ENCODE results near the gene LRRC8B. TPM values are rescaled to one million over a fixed set of nuclear protein-coding genes. Genes with fewer than 3 reads are reported as not detected.

Gene LRRC8B
- total and polyA plus RNA-seq, 9 of the 15 experiments (the other 6 are each of a cell fraction or from before 2014, with no cell fraction given): 4.3 to 43.7 (median 14.4) TPM

DNA sequence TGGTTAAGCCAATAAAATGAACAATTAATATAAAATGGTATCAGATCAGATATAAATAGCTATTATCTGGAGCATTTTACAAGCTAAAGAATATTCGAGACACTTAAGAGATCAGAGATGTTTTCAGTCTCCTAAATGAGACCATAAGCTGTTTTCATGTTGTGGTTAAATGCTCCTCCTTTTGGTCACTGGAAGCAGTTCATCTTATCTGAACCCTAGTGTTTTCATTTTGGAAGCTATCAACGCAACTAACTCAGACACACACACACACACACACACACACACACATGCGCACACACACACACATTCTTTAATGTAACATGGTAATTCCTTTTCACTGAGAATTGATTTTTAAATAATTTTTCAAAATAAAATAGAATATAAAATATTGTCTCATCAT lies 98.3 kb downstream of the LRRC8B start (continued):
- TF ChIP-seq, protein P1, sequence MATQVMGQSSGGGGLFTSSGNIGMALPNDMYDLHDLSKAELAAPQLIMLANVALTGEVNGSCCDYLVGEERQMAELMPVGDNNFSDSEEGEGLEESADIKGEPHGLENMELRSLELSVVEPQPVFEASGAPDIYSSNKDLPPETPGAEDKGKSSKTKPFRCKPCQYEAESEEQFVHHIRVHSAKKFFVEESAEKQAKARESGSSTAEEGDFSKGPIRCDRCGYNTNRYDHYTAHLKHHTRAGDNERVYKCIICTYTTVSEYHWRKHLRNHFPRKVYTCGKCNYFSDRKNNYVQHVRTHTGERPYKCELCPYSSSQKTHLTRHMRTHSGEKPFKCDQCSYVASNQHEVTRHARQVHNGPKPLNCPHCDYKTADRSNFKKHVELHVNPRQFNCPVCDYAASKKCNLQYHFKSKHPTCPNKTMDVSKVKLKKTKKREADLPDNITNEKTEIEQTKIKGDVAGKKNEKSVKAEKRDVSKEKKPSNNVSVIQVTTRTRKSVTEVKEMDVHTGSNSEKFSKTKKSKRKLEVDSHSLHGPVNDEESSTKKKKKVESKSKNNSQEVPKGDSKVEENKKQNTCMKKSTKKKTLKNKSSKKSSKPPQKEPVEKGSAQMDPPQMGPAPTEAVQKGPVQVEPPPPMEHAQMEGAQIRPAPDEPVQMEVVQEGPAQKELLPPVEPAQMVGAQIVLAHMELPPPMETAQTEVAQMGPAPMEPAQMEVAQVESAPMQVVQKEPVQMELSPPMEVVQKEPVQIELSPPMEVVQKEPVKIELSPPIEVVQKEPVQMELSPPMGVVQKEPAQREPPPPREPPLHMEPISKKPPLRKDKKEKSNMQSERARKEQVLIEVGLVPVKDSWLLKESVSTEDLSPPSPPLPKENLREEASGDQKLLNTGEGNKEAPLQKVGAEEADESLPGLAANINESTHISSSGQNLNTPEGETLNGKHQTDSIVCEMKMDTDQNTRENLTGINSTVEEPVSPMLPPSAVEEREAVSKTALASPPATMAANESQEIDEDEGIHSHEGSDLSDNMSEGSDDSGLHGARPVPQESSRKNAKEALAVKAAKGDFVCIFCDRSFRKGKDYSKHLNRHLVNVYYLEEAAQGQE (IDR thresholded peaks at IDR 0.05; ENCODE audit: borderline replicate concordance): peak; percentile 51; the same call in 1 of the 2 replicates
- TF ChIP-seq, protein P1 (CRISPR knock-in tag; IDR thresholded peaks at IDR 0.05; ENCODE audit: low read depth): no peak
- no peak for TF ChIP-seq SMAD2 (IDR thresholded peaks at IDR 0.05; ENCODE audit: low read depth, low read length)
- no peak for TF ChIP-seq FOXJ2 (tag; IDR thresholded peaks at IDR 0.05)
- TF ChIP-seq NFIC (IDR thresholded peaks at IDR 0.05): no peak
- TF ChIP-seq ZBTB33 (CRISPR knock-in tag; IDR thresholded peaks at IDR 0.05): no peak
- TF ChIP-seq CHAMP1 (IDR thresholded peaks at IDR 0.05): no peak
- peak; percentile 56 to 77 for TF ChIP-seq RAD21 (CRISPR knock-in tag; conservative IDR thresholded peaks at IDR 0.05 in 1 of 2, IDR thresholded peaks at IDR 0.05 in 1 of 2)
- TF ChIP-seq, protein P2, sequence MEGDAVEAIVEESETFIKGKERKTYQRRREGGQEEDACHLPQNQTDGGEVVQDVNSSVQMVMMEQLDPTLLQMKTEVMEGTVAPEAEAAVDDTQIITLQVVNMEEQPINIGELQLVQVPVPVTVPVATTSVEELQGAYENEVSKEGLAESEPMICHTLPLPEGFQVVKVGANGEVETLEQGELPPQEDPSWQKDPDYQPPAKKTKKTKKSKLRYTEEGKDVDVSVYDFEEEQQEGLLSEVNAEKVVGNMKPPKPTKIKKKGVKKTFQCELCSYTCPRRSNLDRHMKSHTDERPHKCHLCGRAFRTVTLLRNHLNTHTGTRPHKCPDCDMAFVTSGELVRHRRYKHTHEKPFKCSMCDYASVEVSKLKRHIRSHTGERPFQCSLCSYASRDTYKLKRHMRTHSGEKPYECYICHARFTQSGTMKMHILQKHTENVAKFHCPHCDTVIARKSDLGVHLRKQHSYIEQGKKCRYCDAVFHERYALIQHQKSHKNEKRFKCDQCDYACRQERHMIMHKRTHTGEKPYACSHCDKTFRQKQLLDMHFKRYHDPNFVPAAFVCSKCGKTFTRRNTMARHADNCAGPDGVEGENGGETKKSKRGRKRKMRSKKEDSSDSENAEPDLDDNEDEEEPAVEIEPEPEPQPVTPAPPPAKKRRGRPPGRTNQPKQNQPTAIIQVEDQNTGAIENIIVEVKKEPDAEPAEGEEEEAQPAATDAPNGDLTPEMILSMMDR (IDR thresholded peaks at IDR 0.05 in 2 of 3, conservative IDR thresholded peaks at IDR 0.05 in 1 of 3; ENCODE audit: insufficient read depth in 2 of 3, low read depth in 1 of 3, low read length in 3 of 3): peak; percentile 15 to 64 (median 23); a peak in 3 of 6 replicates
- TF ChIP-seq E2F3 (CRISPR knock-in tag; IDR thresholded peaks at IDR 0.05): no peak
- TF ChIP-seq ZNF23 (CRISPR knock-in tag; IDR thresholded peaks at IDR 0.05): no peak
